ENCODE measurements around the gene ZIC4.

GRCh38 chr3:147393261-147393942 lies 12.9 kb downstream of the ZIC4 start:
- TF ChIP-seq POLR2A (IDR thresholded peaks at IDR 0.05) (no peak), CTCF (IDR thresholded peaks at IDR 0.05) (no peak), EP300 (IDR thresholded peaks at IDR 0.05) (peak in 1 of 2 donors; percentile 13)

Measured in tibial nerve (tissue), 4 donors.